Pancreas (tissue), 10 donors: ENCODE measurements around the gene XK. TPM values are rescaled to one million over a fixed set of nuclear protein-coding genes. Genes with fewer than 3 reads are reported as not detected.

Experiments
- ATAC-seq, 4 donors: fragments of 200-7000 bp; cut with Tn5 transposase; one replicate each; pipeline versions ENCODE4 v1.8.0 to v1.9.1; 2020; ENCODE audit warnings: mild to moderate bottlenecking in 4 of 4, moderate library complexity in 4 of 4
- DNase-seq, 6 donors: peaks; one replicate each; pipeline ENCODE4 v3.0.0-alpha.2; 2020
- FAIRE-seq: peaks from 2 replicates; lab custom pipeline; 2012; peaks lifted over from hg19 to GRCh38; lab: Jason Lieb, UNC
- H3K27ac ChIP-seq, 4 donors: fragments of 200-600 bp; sonication (generic); 1 replicate in 3 of 4; 2 replicates in 1 of 4; pipeline versions ENCODE4 v1.5.0 to v1.8.0; 2020
- H3K27me3 ChIP-seq, 4 donors: fragments of 200-600 bp; one replicate each; pipeline ENCODE4 v1.8.0; 2021
- H3K36me3 ChIP-seq, 3 donors: fragments of 200-600 bp; sonication (generic) in 1 of 3; one replicate each; pipeline versions ENCODE4 v1.5.0 to v1.8.0; 2020 to 2021
- H3K4me1 ChIP-seq, 3 donors: fragments of 200-600 bp; one replicate each; pipeline ENCODE4 v1.8.0; 2021
- H3K4me3 ChIP-seq, 4 donors: fragments of 200-600 bp; sonication (generic) in 2 of 4; one replicate each; pipeline versions ENCODE4 v1.5.0 to v1.8.0; 2020 to 2021
- H3K9me3 ChIP-seq, 4 donors: fragments of 200-600 bp; one replicate each; pipeline ENCODE4 v1.8.0; 2021
- CTCF ChIP-seq, 4 donors: fragments of 200-600 bp; sonication (generic) in 3 of 4; IDR thresholded peaks; one replicate each; pipeline versions ENCODE4 v1.5.0 to v1.8.0; 2021; ENCODE audit warnings: antibody characterized with exemption in 4 of 4
- WGBS, 2 donors: extraction: QIAGEN DNeasy Blood & Tissue Kit; methylation state at CpG; one replicate each; pipeline ENCODE4 v1.1.7; 2013; 5-methylcytosine and 5-hydroxymethylcytosine counted together
- intact Hi-C, 3 donors: fragments of 100-400 bp; cut with DNase I; formaldehyde crosslinking; loops; one replicate each; pipeline versions ENCODE4 v1.11.1 to v1.14.2; 2022
- polyA plus RNA-seq, 2 donors: library from polyadenylated mRNA; stranded (reverse); fragments of 200-250 nt; gene quantifications; one replicate each; pipeline ENCODE4 v1.2.3, GENCODE V29; 2013
- total RNA-seq, 6 donors: library from RNA; stranded (reverse); fragmentation: NEBNext Ultra II Directional in 4 of 6; extraction: Animal tissue kit (Norgen Biotek cat#: 25700) in 4 of 6; gene quantifications; one replicate each; pipeline versions ENCODE4 v1.2.1 to v1.2.4, GENCODE V29; 2021 to 2023
- donor health status: healthy with polysubstance abuse.
- donor health status: DM: no; HTN: no; CAD: no; lungs with moderate emphysema.
- donor health status: DM: no; HTN: no; CAD: no.
- donor health status: control.
- donor health status: control.
- donor health status: Bipolar disorder and iron deficiency.
- donor health status: DM: yes; HTN: yes; CAD: no.
- donor health status: DM: no; HTN: no; CAD: no.
- donor health status: DM: no; HTN: no; CAD: no.
- donor health status: DM: yes; HTN: yes; CAD: no.

XK gene
- total and polyA plus RNA-seq, 8 donors, result 1.2 to 5.4 (median 3.9) TPM

DNA sequence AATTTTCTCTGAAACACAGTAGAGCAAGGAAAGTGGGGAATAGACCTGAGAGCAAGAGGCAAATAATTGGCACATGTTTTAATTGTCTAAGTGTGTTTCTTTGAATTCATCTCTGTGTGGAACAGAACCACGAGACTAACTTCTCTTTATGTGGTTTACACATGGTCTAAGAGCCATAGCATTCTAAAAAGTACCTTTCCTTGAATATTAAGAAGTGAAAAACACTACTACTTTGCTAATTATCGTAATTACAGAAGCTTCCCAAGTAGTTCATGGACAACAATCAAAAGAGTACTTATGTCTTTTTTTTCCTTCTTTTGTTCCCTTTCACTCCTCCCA, 91.4 kb downstream of the XK start:
- Histone ChIP-seq H3K4me1 (no peaks in the 10 kb centered on the region), H3K36me3 (no peaks in the 10 kb centered on the region), H3K27ac (no peak overlapping the region), H3K27me3 (no peaks in the 10 kb centered on the region), H3K9me3 (no peaks in the 10 kb centered on the region), H3K4me3 (no peak overlapping the region)
- ATAC-seq (no peak), DNase-seq (no peak), FAIRE-seq (no peak)
- no peak for TF ChIP-seq CTCF (IDR thresholded peaks at IDR 0.05)
- WGBS, 2 donors, result 44 to 83% methylated on average over 2 of the region's 2 CpGs
- intact Hi-C loops, result no loop called here

DNA sequence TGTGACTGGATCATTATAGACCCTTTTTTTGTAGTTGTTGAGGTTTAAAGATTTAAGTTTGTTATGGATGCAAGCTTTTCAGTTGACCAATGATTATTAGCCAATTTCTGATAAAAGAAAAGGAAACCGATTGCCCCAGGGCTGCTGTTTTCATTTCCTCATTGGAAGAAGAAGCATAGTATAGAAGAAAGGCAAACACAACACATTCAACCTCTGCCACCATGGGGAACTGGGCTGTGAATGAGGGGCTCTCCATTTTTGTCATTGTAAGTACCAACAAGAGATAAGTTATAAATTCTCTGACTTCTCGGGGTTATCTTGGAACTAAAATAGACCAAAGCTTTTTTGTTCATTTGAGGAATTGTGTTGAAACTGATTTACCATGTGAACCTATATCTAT, 94.3 kb downstream of the XK start, which contains the start of gene CYBB:
Gene CYBB (plus strand): TSS at position 203 of the 400 bp plus-strand sequence. CDS start 19 bp downstream, at position 222.
- intact Hi-C loops, result no loop called here
- Histone ChIP-seq H3K9me3 (no peaks in the 10 kb centered on the region), H3K27me3 (no peaks in the 10 kb centered on the region), H3K4me3 (no peak within 1 kb of the TSS), H3K4me1 (no peaks in the 10 kb centered on the region), H3K36me3 (no peaks in the 10 kb centered on the region), H3K27ac (no peak within 1 kb of the TSS)
- 66 to 78% methylated on average over 2 of the region's 2 CpGs for WGBS, 2 donors
- FAIRE-seq (no peak), DNase-seq (no peak), ATAC-seq (no peak)
- TF ChIP-seq CTCF (IDR thresholded peaks at IDR 0.05), result no peak

DNA sequence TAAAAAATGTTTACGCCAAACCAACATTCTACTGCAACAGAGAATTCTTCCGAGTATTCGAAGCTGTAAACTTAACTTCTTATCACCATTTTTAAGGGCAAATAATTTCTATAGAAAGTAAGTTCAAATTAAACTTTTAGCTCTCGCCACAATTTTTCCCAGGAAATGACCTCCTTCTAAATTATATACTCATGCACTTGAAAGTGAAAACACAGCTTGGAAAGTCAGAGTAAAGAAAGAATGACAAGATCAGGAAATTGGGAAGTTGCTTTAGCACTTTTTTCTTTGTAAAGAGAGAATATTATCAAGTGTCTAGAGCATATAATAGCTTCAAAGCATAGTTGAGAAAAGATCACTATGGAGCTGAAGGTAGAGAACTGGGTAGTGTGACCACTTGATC, 95.5 kb downstream of the XK start:
- Histone ChIP-seq H3K9me3 (no peaks in the 10 kb centered on the region), H3K4me1 (no peaks in the 10 kb centered on the region), H3K27ac (no peak overlapping the region), H3K4me3 (no peak overlapping the region), H3K27me3 (no peaks in the 10 kb centered on the region), H3K36me3 (no peaks in the 10 kb centered on the region)
- WGBS, 2 donors, result 88 to 94% methylated on average over 4 of the region's 4 CpGs
- TF ChIP-seq CTCF (IDR thresholded peaks at IDR 0.05), result no peak
- ATAC-seq (no peak), DNase-seq (no peak), FAIRE-seq (no peak)
- intact Hi-C loops, result no loop called here

Other genes starting within 250 kb of the XK start
- under 1 TPM; 0.03 to 0.09 (median 0.05) TPM for gene LANCL3, start 114.1 kb upstream of the XK start, total RNA-seq
- gene LANCL3, start 114.1 kb upstream of the XK start, polyA plus RNA-seq, result under 1 TPM in 1 of 2 donors, not detected in 1; under 0.01 TPM
- 10 to 100 TPM in 3 of 6 donors, 1 to 10 TPM in 3; 1.5 to 38.3 (median 7.6) TPM for gene CYBB, start 94.3 kb downstream of the XK start, total RNA-seq
- 1 to 10 TPM in 1 of 2 donors, under 1 TPM in 1; 0.80 to 1.1 TPM for gene CYBB, start 94.3 kb downstream of the XK start, polyA plus RNA-seq
- 10 to 100 TPM in 1 of 6 donors, 1 to 10 TPM in 5; 5.0 to 11.3 (median 6.8) TPM for gene DYNLT3, start 161.8 kb downstream of the XK start, total RNA-seq
- gene DYNLT3, start 161.8 kb downstream of the XK start, polyA plus RNA-seq, result 10 to 100 TPM in 1 of 2 donors, 1 to 10 TPM in 1; 8.5 to 18.8 TPM